ENCODE results near the gene HSD17B14. TPM values are rescaled to one million over a fixed set of nuclear protein-coding genes. Genes with fewer than 3 reads are reported as not detected.

HSD17B14 gene
- total and polyA plus RNA-seq, 2 donors (not counting 1 experiment from before 2014, with no cell fraction given) = 4.5 to 11.1 TPM

DNA sequence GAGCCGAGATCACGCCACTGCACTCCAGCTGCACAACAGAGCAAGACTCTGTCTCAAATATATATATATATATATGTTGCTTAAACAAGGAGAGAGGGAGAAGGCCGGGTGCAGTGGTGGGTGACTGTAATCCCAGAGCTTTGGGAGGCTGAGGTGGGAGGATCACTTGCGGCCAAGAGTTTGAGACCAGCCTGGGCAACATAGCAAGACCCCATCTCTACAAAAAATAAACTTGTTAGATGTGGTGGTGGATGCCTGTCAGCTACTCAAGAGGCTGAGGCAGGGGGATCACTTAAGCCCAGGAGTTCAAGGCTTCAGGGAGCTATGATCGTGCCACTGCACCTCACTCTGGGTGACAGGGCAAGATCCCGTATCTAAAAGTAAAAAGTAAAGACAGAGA is 5.3 kb upstream of the HSD17B14 start:
- H2AFZ ChIP-seq (ENCODE audit: low read length) = no peak overlapping the region
- H3K27ac ChIP-seq (ENCODE audit: insufficient read depth, low read length) = no peak overlapping the region
- peaks cover 1% of the 10 kb centered on the region for H3K36me3 ChIP-seq (ENCODE audit: control insufficient read depth, insufficient read depth, low read length)
- H3K4me2 ChIP-seq (ENCODE audit: extremely low read depth, insufficient read depth, low read length) = no peak overlapping the region
- H3K9ac ChIP-seq (ENCODE audit: insufficient read depth, low read length) = no peak overlapping the region
- DNase-seq (ENCODE audit: low read depth in 2 of 2) = no peak
- peaks cover 5% of the 10 kb centered on the region for H3K4me1 ChIP-seq (ENCODE audit: control insufficient read depth, extremely low read depth, insufficient read depth, low read length)
- H4K20me1 ChIP-seq (ENCODE audit: control insufficient read depth, extremely low read depth, insufficient read depth, low read length) = no peaks in the 10 kb centered on the region
- TF ChIP-seq CTCF (conservative IDR thresholded peaks at IDR 0.05 in 1 of 2, IDR thresholded peaks at IDR 0.05 in 1 of 2; ENCODE audit: low read depth in 1 of 2, low read length in 2 of 2) (no peak), EZH2 (IDR thresholded peaks at IDR 0.05; ENCODE audit: low read length, missing control alignments) (no peak)
- no peaks in the 10 kb centered on the region for H3K79me2 ChIP-seq (ENCODE audit: control insufficient read depth, insufficient read depth, low read length)
- no peak overlapping the region for H3K4me3 ChIP-seq (replicated peaks in 1 of 4; ENCODE audit: control extremely low read depth in 1 of 4, insufficient read depth in 1 of 4, low read depth in 3 of 4, low read length in 4 of 4)
- H3K27me3 ChIP-seq (ENCODE audit: control insufficient read depth, insufficient read depth, low read length) = no peaks in the 10 kb centered on the region
- no peaks in the 10 kb centered on the region for H3K9me3 ChIP-seq (ENCODE audit: control insufficient read depth, insufficient read depth, low read depth, low read length)

DNA sequence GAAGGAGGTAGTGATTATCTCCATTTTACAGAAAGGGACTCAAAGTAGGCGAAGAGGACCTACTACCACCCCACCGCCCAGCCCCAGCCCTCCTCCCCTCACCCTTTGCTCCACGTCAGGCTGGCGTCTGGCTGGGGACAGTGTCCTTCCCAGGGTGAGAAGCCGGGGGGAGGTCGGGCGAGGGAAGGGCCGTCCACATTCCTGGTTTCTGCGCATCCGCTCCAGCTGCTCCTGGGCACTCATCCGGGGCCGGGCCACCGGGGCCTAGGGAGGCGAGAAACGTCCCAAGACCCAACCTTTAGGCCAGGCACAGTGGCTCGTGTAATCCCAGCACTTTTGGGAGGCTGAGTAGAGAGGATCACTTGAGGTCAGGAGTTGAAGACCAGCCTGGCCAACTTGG is 4.8 kb upstream of the HSD17B14 start:
- peaks cover 1% of the 10 kb centered on the region for H3K36me3 ChIP-seq (ENCODE audit: control insufficient read depth, insufficient read depth, low read length)
- no peaks in the 10 kb centered on the region for H3K79me2 ChIP-seq (ENCODE audit: control insufficient read depth, insufficient read depth, low read length)
- H3K9me3 ChIP-seq (ENCODE audit: control insufficient read depth, insufficient read depth, low read depth, low read length) = no peaks in the 10 kb centered on the region
- no peak overlapping the region for H3K4me2 ChIP-seq (ENCODE audit: extremely low read depth, insufficient read depth, low read length)
- TF ChIP-seq EZH2 (IDR thresholded peaks at IDR 0.05; ENCODE audit: low read length, missing control alignments) (no peak), CTCF (conservative IDR thresholded peaks at IDR 0.05 in 1 of 2, IDR thresholded peaks at IDR 0.05 in 1 of 2; ENCODE audit: low read depth in 1 of 2, low read length in 2 of 2) (no peak)
- H3K4me3 ChIP-seq (replicated peaks in 1 of 4; ENCODE audit: control extremely low read depth in 1 of 4, insufficient read depth in 1 of 4, low read depth in 3 of 4, low read length in 4 of 4) = no peak overlapping the region
- no peaks in the 10 kb centered on the region for H4K20me1 ChIP-seq (ENCODE audit: control insufficient read depth, extremely low read depth, insufficient read depth, low read length)
- H3K4me1 ChIP-seq (ENCODE audit: control insufficient read depth, extremely low read depth, insufficient read depth, low read length) = peaks cover 9% of the 10 kb centered on the region
- DNase-seq (ENCODE audit: low read depth in 2 of 2) = no peak
- H3K9ac ChIP-seq (ENCODE audit: insufficient read depth, low read length) = no peak overlapping the region
- no peak overlapping the region for H3K27ac ChIP-seq (ENCODE audit: insufficient read depth, low read length)
- H2AFZ ChIP-seq (ENCODE audit: low read length) = no peak overlapping the region
- H3K27me3 ChIP-seq (ENCODE audit: control insufficient read depth, insufficient read depth, low read length) = no peaks in the 10 kb centered on the region

DNA sequence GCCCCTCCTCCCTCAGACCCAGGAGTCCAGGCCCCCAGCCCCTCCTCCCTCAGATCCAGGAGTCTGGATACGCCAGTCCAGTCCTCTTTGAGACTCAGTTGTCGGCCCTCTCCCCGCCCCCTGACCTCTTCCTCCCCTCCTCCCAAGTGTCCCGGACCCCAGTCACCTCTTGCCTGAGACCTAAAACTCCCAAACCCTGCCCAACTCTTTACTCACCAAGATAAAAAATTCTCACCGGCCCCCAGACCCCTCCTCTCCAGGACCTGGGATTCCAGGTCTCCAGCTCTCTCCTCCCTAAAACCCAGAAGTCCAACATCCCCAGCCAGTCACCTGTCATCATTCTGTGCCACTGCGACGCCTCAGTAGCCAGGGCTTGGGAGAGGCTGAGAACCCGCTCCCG is 1.4 kb upstream of the HSD17B14 start:
- Histone ChIP-seq H3K9me3 (ENCODE audit: control insufficient read depth, insufficient read depth, low read depth, low read length) (no peaks in the 10 kb centered on the region), H4K20me1 (ENCODE audit: control insufficient read depth, extremely low read depth, insufficient read depth, low read length) (no peaks in the 10 kb centered on the region), H3K27ac (ENCODE audit: insufficient read depth, low read length) (no peak overlapping the region), H2AFZ (ENCODE audit: low read length) (no peak overlapping the region), H3K9ac (ENCODE audit: insufficient read depth, low read length) (no peak overlapping the region), H3K27me3 (ENCODE audit: control insufficient read depth, insufficient read depth, low read length) (no peaks in the 10 kb centered on the region), H3K79me2 (ENCODE audit: control insufficient read depth, insufficient read depth, low read length) (no peaks in the 10 kb centered on the region), H3K4me1 (ENCODE audit: control insufficient read depth, extremely low read depth, insufficient read depth, low read length) (peaks cover 13% of the 10 kb centered on the region), H3K36me3 (ENCODE audit: control insufficient read depth, insufficient read depth, low read length) (peaks cover 5% of the 10 kb centered on the region), H3K4me2 (ENCODE audit: extremely low read depth, insufficient read depth, low read length) (no peak overlapping the region), H3K4me3 (replicated peaks in 1 of 4; ENCODE audit: control extremely low read depth in 1 of 4, insufficient read depth in 1 of 4, low read depth in 3 of 4, low read length in 4 of 4) (no peak overlapping the region)
- TF ChIP-seq EZH2 (IDR thresholded peaks at IDR 0.05; ENCODE audit: low read length, missing control alignments) (no peak), CTCF (conservative IDR thresholded peaks at IDR 0.05 in 1 of 2, IDR thresholded peaks at IDR 0.05 in 1 of 2; ENCODE audit: low read depth in 1 of 2, low read length in 2 of 2) (no peak)
- no peak for DNase-seq (ENCODE audit: low read depth in 2 of 2)
